PC-3 (cell line): ENCODE measurements around the gene BLM.

Experiments
- CTCF ChIP-seq: fragments of 300-600 bp; sonication (generic); conservative IDR thresholded peaks from 2 replicates; pipeline ENCODE4 v1.5.1; 2017; ENCODE audit warnings: antibody characterized with exemption, low read depth, mild to moderate bottlenecking, low read length
- EZH2 ChIP-seq: fragments of 300-600 bp; sonication (generic); IDR thresholded peaks from one replicate; pipeline ENCODE4 v1.6.1; 2017; ENCODE audit warnings: antibody characterized with exemption, mild to moderate bottlenecking, low read length; ENCODE audit not compliant: unreplicated experiment
- EZH2phosphoT487 ChIP-seq: fragments of 300-600 bp; sonication (generic); IDR thresholded peaks from 2 replicates; pipeline ENCODE4 v1.6.1; 2018; ENCODE audit warnings: mild to moderate bottlenecking, antibody characterized with exemption, low read length, borderline replicate concordance

DNA sequence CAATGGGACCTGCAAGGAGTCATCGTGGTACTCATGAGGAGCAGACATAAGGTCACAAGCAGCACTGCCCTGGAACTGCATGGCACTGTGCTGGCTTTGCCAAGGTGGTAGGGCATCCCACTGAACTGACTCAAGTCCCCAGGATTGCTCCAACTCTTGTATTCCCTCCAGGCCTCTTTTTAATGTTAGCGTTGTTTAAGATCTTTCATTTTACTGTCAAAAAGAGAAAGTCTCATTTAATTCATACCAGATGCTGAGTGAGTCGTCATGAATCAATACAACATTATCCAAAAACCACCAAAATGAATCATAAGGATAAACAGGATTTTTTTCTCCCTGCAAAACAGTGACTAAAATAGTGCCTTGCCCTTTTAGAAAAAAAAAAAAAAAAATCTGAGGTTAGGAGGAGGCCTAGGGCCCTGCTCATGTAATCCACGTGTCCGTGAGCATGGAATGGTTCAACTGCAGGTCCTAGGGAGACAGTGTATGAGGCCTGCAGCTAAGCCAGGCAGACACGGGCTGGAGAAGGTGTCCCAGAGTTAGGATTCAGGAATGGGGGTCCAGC lies 36.7 kb upstream of the BLM start:
- TF ChIP-seq CTCF (no peak), EZH2phosphoT487 (no peak), EZH2 (no peak)
